OCI-LY1 (cell line): ENCODE data around the gene SUSD6.

Experiments used
- H2AFZ ChIP-seq: fragments of 200-600 bp; sonication (generic), shearing (Covaris generic); 2 replicates; pipeline ENCODE4 v1.6.0; 2014; ENCODE audit warnings: antibody characterized with exemption, mild to moderate bottlenecking, low read length
- H3F3A ChIP-seq: fragments of 200-600 bp; sonication (generic), shearing (Covaris generic); 2 replicates; pipeline ENCODE4 v1.6.0; 2014; ENCODE audit warnings: mild to moderate bottlenecking, antibody characterized with exemption, low read length, moderate library complexity; ENCODE audit not compliant: insufficient read depth
- H3K27ac ChIP-seq: fragments of 200-600 bp; sonication (generic); 2 replicates; pipeline ENCODE4 v1.5.1; 2014; ENCODE audit warnings: low read length, mixed run types, mild to moderate bottlenecking, low read depth; ENCODE audit not compliant: poor library complexity, severe bottlenecking
- H3K27me3 ChIP-seq: fragments of 200-600 bp; sonication (generic); 2 replicates; pipeline ENCODE4 v1.6.0; 2014; ENCODE audit warnings: antibody characterized with exemption, mild to moderate bottlenecking, low read length, moderate library complexity; ENCODE audit not compliant: insufficient read depth
- H3K36me3 ChIP-seq: fragments of 200-600 bp; sonication (generic); 2 replicates; pipeline ENCODE4 v1.6.1; 2014; ENCODE audit warnings: mild to moderate bottlenecking, antibody characterized with exemption, low read length, moderate library complexity, mixed read lengths; ENCODE audit not compliant: insufficient read depth
- H3K4me1 ChIP-seq: fragments of 200-600 bp; sonication (generic); 2 replicates; pipeline ENCODE4 v1.5.1; 2014; ENCODE audit warnings: mild to moderate bottlenecking, low read length, moderate library complexity; ENCODE audit not compliant: insufficient read depth, severe bottlenecking
- H3K4me2 ChIP-seq: fragments of 200-600 bp; sonication (generic), shearing (Covaris generic); 2 replicates; pipeline ENCODE4 v1.6.1; 2014; ENCODE audit warnings: low read length
- H3K4me3 ChIP-seq: fragments of 200-600 bp; sonication (generic); 2 replicates; pipeline ENCODE4 v1.5.1; 2014; ENCODE audit warnings: low read length, low read depth, mild to moderate bottlenecking, mixed read lengths; ENCODE audit not compliant: poor library complexity, severe bottlenecking
- H3K79me2 ChIP-seq: fragments of 200-600 bp; shearing (Covaris generic); 2 replicates; pipeline ENCODE4 v1.6.1; 2016; ENCODE audit warnings: mixed run types, low read length, mixed read lengths; ENCODE audit not compliant: insufficient read depth
- H3K9ac ChIP-seq: fragments of 200-600 bp; sonication (generic), shearing (Covaris generic); 2 replicates; pipeline ENCODE4 v1.6.1; 2014; ENCODE audit warnings: mild to moderate bottlenecking, low read length, mixed read lengths
- H3K9me2 ChIP-seq: fragments of 200-600 bp; sonication (generic), shearing (Covaris generic); 2 replicates; pipeline ENCODE4 v1.6.1; 2014; ENCODE audit warnings: low read depth, mild to moderate bottlenecking, low read length, mixed read lengths
- H3K9me3 ChIP-seq: fragments of 200-600 bp; shearing (Covaris generic); 2 replicates; pipeline ENCODE4 v1.6.1; 2014; ENCODE audit warnings: low read length, mixed read lengths
- H4K20me1 ChIP-seq: fragments of 200-600 bp; sonication (generic), shearing (Covaris generic); 2 replicates; pipeline ENCODE4 v1.6.0; 2016; ENCODE audit warnings: mild to moderate bottlenecking, low read length; ENCODE audit not compliant: insufficient read depth
- EZH2 ChIP-seq: fragments of 200-600 bp; sonication (generic), shearing (Covaris generic); IDR thresholded peaks from 2 replicates; pipeline ENCODE4 v1.8.0; 2017; ENCODE audit warnings: borderline replicate concordance, mixed run types, mild to moderate bottlenecking, antibody characterized with exemption, low read length, moderate library complexity, mixed read lengths
- TF ChIP-seq, protein P1 (sequence below): fragments of 200-600 bp; sonication (generic), shearing (Covaris generic); IDR thresholded peaks from 2 replicates; pipeline ENCODE4 v1.5.1; 2017; ENCODE audit warnings: mild to moderate bottlenecking, antibody characterized with exemption, low read length, moderate library complexity, mixed read lengths

The SUSD6 gene

DNA sequence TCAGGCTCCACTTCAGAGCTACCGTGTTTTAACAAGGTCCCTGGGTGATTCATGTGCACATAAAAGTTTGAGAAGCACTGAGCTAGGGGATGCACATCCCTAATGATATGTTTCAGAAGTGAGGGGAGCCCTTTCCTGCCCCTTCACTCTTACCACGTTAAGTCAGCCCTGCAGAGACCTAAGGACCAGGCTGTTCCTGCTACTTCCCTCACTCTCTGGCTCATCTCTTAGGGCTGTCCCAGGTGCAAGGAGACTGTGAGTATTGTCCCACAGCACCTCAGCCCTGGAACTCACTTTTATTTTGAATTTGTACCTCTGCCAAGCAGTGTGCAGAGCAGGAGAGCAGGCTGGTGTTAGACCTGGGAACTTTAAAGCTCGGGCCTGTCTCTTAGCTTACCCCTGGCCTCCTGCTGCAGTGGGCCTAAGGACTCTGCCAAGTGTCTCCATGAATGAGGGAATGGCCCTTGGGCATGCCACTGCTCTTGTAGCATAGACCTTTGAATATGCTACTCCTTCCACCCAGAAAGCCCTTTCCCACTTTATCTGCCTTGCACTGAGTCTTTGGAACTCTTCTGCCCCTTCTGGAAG lies 11.0 kb upstream of the SUSD6 start:
- TF ChIP-seq, protein P1, sequence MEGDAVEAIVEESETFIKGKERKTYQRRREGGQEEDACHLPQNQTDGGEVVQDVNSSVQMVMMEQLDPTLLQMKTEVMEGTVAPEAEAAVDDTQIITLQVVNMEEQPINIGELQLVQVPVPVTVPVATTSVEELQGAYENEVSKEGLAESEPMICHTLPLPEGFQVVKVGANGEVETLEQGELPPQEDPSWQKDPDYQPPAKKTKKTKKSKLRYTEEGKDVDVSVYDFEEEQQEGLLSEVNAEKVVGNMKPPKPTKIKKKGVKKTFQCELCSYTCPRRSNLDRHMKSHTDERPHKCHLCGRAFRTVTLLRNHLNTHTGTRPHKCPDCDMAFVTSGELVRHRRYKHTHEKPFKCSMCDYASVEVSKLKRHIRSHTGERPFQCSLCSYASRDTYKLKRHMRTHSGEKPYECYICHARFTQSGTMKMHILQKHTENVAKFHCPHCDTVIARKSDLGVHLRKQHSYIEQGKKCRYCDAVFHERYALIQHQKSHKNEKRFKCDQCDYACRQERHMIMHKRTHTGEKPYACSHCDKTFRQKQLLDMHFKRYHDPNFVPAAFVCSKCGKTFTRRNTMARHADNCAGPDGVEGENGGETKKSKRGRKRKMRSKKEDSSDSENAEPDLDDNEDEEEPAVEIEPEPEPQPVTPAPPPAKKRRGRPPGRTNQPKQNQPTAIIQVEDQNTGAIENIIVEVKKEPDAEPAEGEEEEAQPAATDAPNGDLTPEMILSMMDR: no peak
- TF ChIP-seq EZH2: no peak
- no peaks in the 10 kb centered on the region for H3K4me1 ChIP-seq
- H3K4me3 ChIP-seq: no peak overlapping the region
- no peak overlapping the region for H3K27ac ChIP-seq
- H2AFZ ChIP-seq: no peak overlapping the region
- H3K9me2 ChIP-seq: no peaks in the 10 kb centered on the region
- H4K20me1 ChIP-seq: no peaks in the 10 kb centered on the region
- H3K79me2 ChIP-seq: no peaks in the 10 kb centered on the region
- no peaks in the 10 kb centered on the region for H3K9me3 ChIP-seq
- no peak overlapping the region for H3K9ac ChIP-seq
- H3K4me2 ChIP-seq: no peak overlapping the region
- no peaks in the 10 kb centered on the region for H3K36me3 ChIP-seq
- H3K27me3 ChIP-seq: no peaks in the 10 kb centered on the region
- H3F3A ChIP-seq: no peaks in the 10 kb centered on the region

DNA sequence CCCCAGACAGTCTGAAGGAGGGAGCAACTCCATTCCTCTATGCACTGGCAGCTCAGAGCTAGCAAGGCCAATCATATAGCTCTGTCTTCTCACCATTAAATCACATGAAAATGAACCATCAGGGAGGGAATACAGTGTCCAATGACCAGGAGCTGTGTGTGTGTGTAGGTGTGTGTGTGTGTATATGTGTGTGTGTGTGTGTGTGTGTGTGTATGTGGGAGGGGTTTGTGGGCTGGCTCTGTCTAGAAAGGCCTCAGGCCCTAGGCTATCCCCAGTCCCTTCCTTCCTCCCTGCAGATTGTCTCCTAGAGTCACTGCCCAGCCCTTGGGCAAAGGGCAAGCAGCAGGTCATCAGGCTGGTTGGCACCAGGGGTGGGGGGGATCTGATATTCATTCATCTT lies 5.7 kb upstream of the SUSD6 start:
- Histone ChIP-seq H4K20me1 (no peaks in the 10 kb centered on the region), H3K4me2 (no peak overlapping the region), H3K4me3 (no peak overlapping the region), H3K36me3 (no peaks in the 10 kb centered on the region), H3K27ac (no peak overlapping the region), H3K4me1 (peaks cover 12% of the 10 kb centered on the region), H3F3A (no peaks in the 10 kb centered on the region), H3K9me2 (no peaks in the 10 kb centered on the region), H2AFZ (no peak overlapping the region), H3K9me3 (no peaks in the 10 kb centered on the region), H3K79me2 (no peaks in the 10 kb centered on the region), H3K9ac (no peak overlapping the region), H3K27me3 (no peaks in the 10 kb centered on the region)
- TF ChIP-seq, protein P1: no peak
- TF ChIP-seq EZH2: no peak

DNA sequence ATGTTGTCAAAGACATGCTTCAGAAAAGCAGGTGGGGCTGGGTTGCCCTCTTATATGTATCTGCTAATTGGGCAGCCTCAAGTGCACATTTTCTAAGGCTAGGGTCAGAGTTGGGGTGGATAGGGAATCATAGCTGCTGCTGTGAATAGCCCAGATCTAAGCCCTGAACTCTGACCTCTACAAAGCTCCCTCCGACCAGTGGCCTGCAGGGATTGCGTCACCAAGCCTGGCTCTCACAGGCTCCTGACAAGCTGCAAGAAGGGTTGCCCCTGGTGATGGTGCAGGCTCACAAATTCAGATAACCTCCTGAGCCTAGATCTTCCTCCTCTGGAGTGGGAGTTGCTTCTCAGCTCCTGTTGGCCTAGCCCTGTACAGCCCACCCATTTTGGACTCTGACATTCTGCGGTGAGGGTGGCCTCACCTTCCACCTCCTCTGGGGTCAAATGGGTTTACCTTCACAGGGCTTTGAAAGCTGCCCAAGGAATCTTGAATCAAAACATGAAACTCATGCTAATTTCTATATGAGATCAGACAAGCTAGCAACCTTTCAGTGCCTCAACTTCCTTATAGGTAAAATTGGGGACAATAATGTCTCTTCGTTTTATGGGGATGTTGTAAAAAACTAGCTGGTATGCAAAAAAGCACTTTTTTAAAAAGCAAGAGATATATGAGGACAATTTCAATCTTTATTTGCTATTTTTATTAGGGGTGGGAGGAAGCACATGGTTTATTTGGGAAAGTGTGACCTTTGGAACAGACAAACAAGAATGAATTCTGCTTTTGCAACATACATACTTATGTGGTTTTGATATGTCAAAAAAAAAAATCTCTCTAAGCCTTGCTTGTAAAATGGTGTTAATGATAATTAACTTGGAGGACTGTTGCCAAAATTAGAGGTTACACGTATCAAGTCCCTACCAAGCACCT lies 4.9 kb upstream of the SUSD6 start:
- H3K4me2 ChIP-seq: no peak overlapping the region
- no peak overlapping the region for H2AFZ ChIP-seq
- H3K9ac ChIP-seq: no peak overlapping the region
- no peaks in the 10 kb centered on the region for H3K27me3 ChIP-seq
- no peaks in the 10 kb centered on the region for H3K9me2 ChIP-seq
- H3F3A ChIP-seq: no peaks in the 10 kb centered on the region
- no peaks in the 10 kb centered on the region for H3K36me3 ChIP-seq
- TF ChIP-seq EZH2: no peak
- TF ChIP-seq, protein P1: no peak
- H3K9me3 ChIP-seq: no peaks in the 10 kb centered on the region
- H3K27ac ChIP-seq: no peak overlapping the region
- H3K4me1 ChIP-seq: peaks cover 15% of the 10 kb centered on the region
- H4K20me1 ChIP-seq: no peaks in the 10 kb centered on the region
- H3K79me2 ChIP-seq: no peaks in the 10 kb centered on the region
- no peak overlapping the region for H3K4me3 ChIP-seq
